K562 (cell line): ENCODE measurements around the gene BACE1. TPM values are rescaled to one million over a fixed set of nuclear protein-coding genes. Genes with fewer than 3 reads are reported as not detected.

ENCODE experiments used
- ATAC-seq: fragments of 200-7000 bp; cut with Tn5 transposase; 3 replicates; pipeline ENCODE4 v1.9.1; 2020; ENCODE audit warnings: moderate library complexity
- BruUV-seq: library from RNA; stranded (reverse); fragments of 400-500 nt; replicated peaks from 2 replicates; lab custom pipeline; 2021; lab: Mats Ljungman, UMichigan
- CTCF ChIA-PET: fragments of 300-600 bp; formaldehyde crosslinking; extraction: SDS; loops from one replicate; lab custom pipeline; 2021; ENCODE audit warnings: low intra/inter-chr PET ratio; lab: Yijun Ruan, JAX
- POLR2A ChIA-PET: fragments of 300-600, 350-650 bp; sonication (Branson Sonifier 250); formaldehyde crosslinking; extraction: SDS; loops from one replicate; lab custom pipeline; 2021; ENCODE audit warnings: antibody characterized with exemption, inconsistent platforms; lab: Yijun Ruan, JAX
- DNase-seq, 4 experiments: peaks; one replicate each; pipeline versions ENCODE4 v3.0.0 to v3.0.0-alpha.2; 2011 to 2018; ENCODE audit warnings: low spot score in 3 of 4, mixed read lengths in 3 of 4; ENCODE audit errors: extremely low read depth in 1 of 4
- FAIRE-seq: peaks from 2 replicates; lab custom pipeline; 2011; peaks lifted over from hg19 to GRCh38; lab: Jason Lieb, UNC
- H2AFZ ChIP-seq: 2 replicates; pipeline ENCODE4 v1.6.0; 2011; ENCODE audit warnings: low read depth, low read length, control low read depth, inconsistent platforms
- H3K27ac ChIP-seq: fragments of 200-600 bp; 3 replicates; pipeline ENCODE4 v1.8.0; 2011; ENCODE audit warnings: low read depth, mild to moderate bottlenecking, control low read depth, inconsistent platforms, low read length, moderate library complexity, mixed read lengths; ENCODE audit errors: extremely low read depth
- H3K27me3 ChIP-seq, 2 experiments: fragments of 300-600 bp in 1 of 2; 2 replicates in 1 of 2; 3 replicates in 1 of 2; pipeline versions ENCODE4 v1.6.0 to v1.8.0; 2011; ENCODE audit warnings: inconsistent platforms in 2 of 2, low read length in 2 of 2, mild to moderate bottlenecking in 1 of 2, mixed read lengths in 1 of 2, moderate library complexity in 1 of 2; ENCODE audit not compliant: control insufficient read depth in 2 of 2, insufficient read depth in 2 of 2
- H3K36me3 ChIP-seq: fragments of 300-600 bp; 3 replicates; pipeline ENCODE4 v1.8.0; 2011; ENCODE audit warnings: mild to moderate bottlenecking, low read length, inconsistent platforms; ENCODE audit not compliant: control insufficient read depth, insufficient read depth
- H3K4me1 ChIP-seq, 2 experiments: fragments of 200-600 bp in 1 of 2; replicated peaks in 1 of 2; 2 replicates in 1 of 2; 3 replicates in 1 of 2; pipeline versions ENCODE4 v1.5.1 to v1.8.0; 2011; ENCODE audit warnings: inconsistent platforms in 2 of 2, low read length in 2 of 2, mild to moderate bottlenecking in 1 of 2, mixed read lengths in 1 of 2, moderate library complexity in 1 of 2; ENCODE audit not compliant: control insufficient read depth in 2 of 2, insufficient read depth in 2 of 2
- H3K4me2 ChIP-seq: 2 replicates; pipeline ENCODE4 v1.6.1; 2011; ENCODE audit warnings: low read length, control low read depth, inconsistent platforms, mixed read lengths; ENCODE audit not compliant: insufficient read depth
- H3K4me3 ChIP-seq: fragments of 200-600 bp; sonication (generic), shearing (Covaris generic); 2 replicates; pipeline ENCODE4 v1.5.1; 2016; ENCODE audit warnings: control low read depth, inconsistent platforms
- H3K79me2 ChIP-seq: fragments of 200-600 bp; 3 replicates; pipeline ENCODE4 v1.8.0; 2011; ENCODE audit warnings: low read length, inconsistent platforms; ENCODE audit not compliant: control insufficient read depth, insufficient read depth
- H3K9ac ChIP-seq, 2 experiments: 2 replicates each; pipeline versions ENCODE4 v1.6.0 to v1.6.1; 2011; ENCODE audit warnings: low read depth in 2 of 2, low read length in 2 of 2, control low read depth in 1 of 2, inconsistent platforms in 1 of 2, mild to moderate bottlenecking in 1 of 2, mixed read lengths in 1 of 2; ENCODE audit not compliant: insufficient read depth in 1 of 2
- H3K9me1 ChIP-seq: one replicate; pipeline ENCODE4 v1.6.0; 2011; ENCODE audit warnings: inconsistent platforms, mild to moderate bottlenecking, low read length, moderate library complexity; ENCODE audit not compliant: control insufficient read depth, insufficient read depth
- H3K9me3 ChIP-seq: replicated peaks from 2 replicates; pipeline ENCODE4 v1.5.1; 2011; ENCODE audit warnings: low read depth, low read length, inconsistent platforms; ENCODE audit not compliant: control insufficient read depth, insufficient read depth
- H4K20me1 ChIP-seq: replicated peaks from 2 replicates; pipeline ENCODE4 v1.6.1; 2011; ENCODE audit warnings: low read length, inconsistent platforms, mixed read lengths; ENCODE audit not compliant: control insufficient read depth, insufficient read depth
- BACH1 ChIP-seq: fragments of 200-800 bp; sonication (Bioruptor generic); IDR thresholded peaks from 2 replicates; pipeline ENCODE4 v1.6.1; 2016; ENCODE audit warnings: missing genetic modification characterization, missing compliant biosample characterization
- IFI16 ChIP-seq: fragments of 250-450 bp; sonication (Bioruptor Pico); IDR thresholded peaks from 2 replicates; pipeline ENCODE4 v2.1.2; 2022; ENCODE audit warnings: mild to moderate bottlenecking, inconsistent platforms
- KAT2B ChIP-seq: IDR thresholded peaks from one replicate; pipeline ENCODE4 v1.6.1; 2012; ENCODE audit warnings: low read depth, mild to moderate bottlenecking, control low read depth, inconsistent platforms, low read length, moderate library complexity
- KAT8 ChIP-seq: fragments of 450-650 bp; IDR thresholded peaks from 2 replicates; pipeline ENCODE4 v1.6.1; 2016; ENCODE audit warnings: low read depth, mild to moderate bottlenecking
- MEIS2 ChIP-seq: fragments of 450-650 bp; IDR thresholded peaks from 2 replicates; pipeline ENCODE4 v1.6.1; 2014; ENCODE audit warnings: mild to moderate bottlenecking; ENCODE audit not compliant: partially characterized antibody
- NFATC3 ChIP-seq: fragments of 450-650 bp; IDR thresholded peaks from 2 replicates; pipeline ENCODE4 v1.6.1; 2017; ENCODE audit warnings: mild to moderate bottlenecking
- NONO ChIP-seq, 2 experiments: fragments of 200-400 bp in 1 of 2; fragments of 450-650 bp in 1 of 2; formaldehyde crosslinking in 1 of 2; IDR thresholded peaks; 2 replicates each; pipeline ENCODE4 v1.6.1; 2017; ENCODE audit warnings: low read depth in 2 of 2, mild to moderate bottlenecking in 2 of 2, moderate library complexity in 2 of 2, low read length in 1 of 2
- NR4A1 ChIP-seq, 2 experiments: fragments of 250-450 bp in 1 of 2; fragments of 450-650 bp in 1 of 2; sonication (Bioruptor Pico) in 1 of 2; IDR thresholded peaks; 2 replicates each; pipeline versions ENCODE4 v1.4.0 to v1.6.1; 2016 to 2020; ENCODE audit warnings: mild to moderate bottlenecking in 2 of 2, missing compliant biosample characterization in 1 of 2, missing genetic modification characterization in 1 of 2, moderate library complexity in 1 of 2
- POLR2AphosphoS5 ChIP-seq: IDR thresholded peaks from 2 replicates; pipeline ENCODE4 v1.6.1; 2011; ENCODE audit warnings: mild to moderate bottlenecking, low read depth, low read length, moderate library complexity; ENCODE audit not compliant: control insufficient read depth, insufficient read depth
- RBM25 ChIP-seq: fragments of 200-400 bp; formaldehyde crosslinking; IDR thresholded peaks from 2 replicates; pipeline ENCODE4 v1.6.1; 2018; ENCODE audit warnings: low read length, low read depth, moderate library complexity; ENCODE audit not compliant: severe bottlenecking
- XRCC5 ChIP-seq: fragments of 200-400 bp; formaldehyde crosslinking; IDR thresholded peaks from 2 replicates; pipeline ENCODE4 v1.6.1; 2017; ENCODE audit warnings: low read depth, mild to moderate bottlenecking, low read length
- ZFP36 ChIP-seq: fragments of 150-350 bp; IDR thresholded peaks from 2 replicates; pipeline ENCODE4 v1.6.1; 2018; ENCODE audit warnings: low read length, low read depth; ENCODE audit not compliant: partially characterized antibody
- ZNF23 ChIP-seq: fragments of 250-450 bp; sonication (Bioruptor Pico); IDR thresholded peaks from 2 replicates; pipeline ENCODE4 v1.4.0; 2020; ENCODE audit warnings: mild to moderate bottlenecking
- ZNF347 ChIP-seq: fragments of 450-650 bp; formaldehyde crosslinking; IDR thresholded peaks from 2 replicates; pipeline ENCODE4 v1.4.0; 2020; ENCODE audit warnings: low read depth, mild to moderate bottlenecking, moderate library complexity
- WGBS: fragments of 100-300 bp; shearing (Covaris generic); methylation state at CpG from one replicate; pipeline ENCODE4 v1.1.6; 2016; ENCODE audit warnings: low coverage, mixed read lengths; ENCODE audit not compliant: insufficient coverage; ENCODE audit errors: missing lambda C conversion rate; 5-methylcytosine and 5-hydroxymethylcytosine counted together
- in situ Hi-C: fragments of 300-500 bp; cut with MboI; formaldehyde crosslinking; loops from 4 replicates; pipeline ENCODE4 v1.15.0; 2018; ENCODE audit warnings: inconsistent platforms, mixed read lengths
- intact Hi-C: fragments of 100-400 bp; cut with micrococcal nuclease; formaldehyde crosslinking; loops from 2 replicates; pipeline ENCODE4 v1.14.2; 2022
- polyA plus RNA-seq, 8 experiments: library from polyadenylated mRNA; depleted of rRNA in 4 of 8; stranded (reverse) in 5 of 8; unstranded in 3 of 8; fragments of >200 nt; fragmentation: Nextera tagmentation in 2 of 8; fragmentation: Illumina TruSeq in 1 of 8; extraction: Ambion mirVana in 2 of 8; extraction: Trizol in 1 of 8; gene quantifications; 2 replicates each; pipeline versions ENCODE4 v1.2.1 to v1.2.3, GENCODE V29; 2011 to 2014; ENCODE audit warnings: inconsistent platforms in 1 of 8, missing spikeins in 1 of 8
- total RNA-seq, 7 experiments: library from RNA; depleted of rRNA in 6 of 7; stranded (reverse); fragments of >200 nt in 6 of 7; fragmentation: Illumina TruSeq in 2 of 7; extraction: Trizol in 2 of 7; gene quantifications; 2 replicates each; pipeline versions ENCODE4 v1.2.1 to v1.2.3, GENCODE V29; 2011 to 2021; ENCODE audit warnings: low replicate concordance in 1 of 7
- TF ChIP-seq, protein P1 (sequence below): fragments of 450-650 bp; formaldehyde crosslinking; IDR thresholded peaks from 2 replicates; pipeline ENCODE4 v1.4.0; 2022; ENCODE audit warnings: missing genetic modification characterization
- TF ChIP-seq, protein P2 (sequence below): fragments of 250-450 bp; sonication (Bioruptor Pico); IDR thresholded peaks from 2 replicates; pipeline ENCODE4 v1.8.0; 2022; ENCODE audit warnings: moderate library complexity, mild to moderate bottlenecking, inconsistent platforms
- TF ChIP-seq, protein P3 (sequence below): fragments of 450-650 bp; IDR thresholded peaks from 2 replicates; pipeline ENCODE4 v1.6.1; 2018; ENCODE audit warnings: mild to moderate bottlenecking, low read depth; ENCODE audit not compliant: partially characterized antibody

The BACE1 gene
- total and polyA plus RNA-seq, 9 of the 15 experiments (the other 6 are each of a cell fraction or from before 2014, with no cell fraction given): 0.01 to 0.25 (median 0.16) TPM; not detected in 5

DNA sequence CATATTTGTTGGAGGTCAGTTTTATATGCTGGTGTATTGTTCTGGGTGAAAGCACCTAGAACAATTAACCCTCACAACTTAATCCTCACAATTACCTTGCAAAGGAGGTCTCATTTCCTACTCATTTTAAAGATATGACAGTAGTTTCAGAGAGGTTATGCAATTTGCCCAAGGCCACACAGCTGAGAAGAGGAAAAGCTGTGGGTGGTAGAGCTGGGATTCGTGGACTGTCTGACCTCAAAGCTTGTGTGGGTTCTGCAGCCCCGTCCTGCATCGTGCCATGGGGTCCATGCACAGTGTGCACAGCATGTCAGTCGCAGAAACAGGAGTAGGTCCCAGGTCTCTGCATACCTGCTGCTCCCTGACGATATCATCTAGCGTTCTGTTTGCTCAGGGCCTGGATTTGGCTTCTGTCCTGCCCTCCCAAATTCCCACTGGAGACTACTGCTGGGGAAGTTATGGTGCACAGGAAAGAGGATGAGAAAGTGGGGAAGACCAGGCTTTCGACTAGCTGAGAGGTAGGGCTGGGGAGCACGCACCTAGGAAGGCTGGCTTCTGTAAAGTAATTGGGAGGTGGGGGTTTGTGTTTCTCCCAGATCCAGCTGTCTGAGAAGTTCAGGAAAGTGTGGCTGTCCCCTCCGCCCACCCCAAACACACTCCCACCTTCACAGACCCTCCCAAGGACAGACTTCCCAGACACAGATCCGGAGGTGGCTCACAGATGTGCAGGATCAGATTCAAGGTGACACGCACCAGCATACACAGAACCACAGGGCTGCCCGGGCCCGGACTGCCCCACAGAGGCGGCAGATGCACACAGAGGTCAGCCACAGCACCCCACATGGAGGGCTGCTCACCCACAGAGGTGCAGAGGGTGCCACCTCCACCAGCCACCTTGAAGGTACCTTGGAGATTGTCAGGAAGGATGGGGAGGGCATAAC, 2.0 kb downstream of the BACE1 start:
- Histone ChIP-seq H3K27ac (no peak overlapping the region), H3K4me1 (peaks cover 0 to 19% of the 10 kb centered on the region in 2 experiments; a peak in 2 of 5 replicates), H3K27me3 (peaks cover 9 to 37% of the 10 kb centered on the region in 2 experiments; a peak in 4 of 5 replicates), H2AFZ (no peak overlapping the region), H3K9me3 (no peaks in the 10 kb centered on the region), H3K79me2 (no peaks in the 10 kb centered on the region), H3K9me1 (no peaks in the 10 kb centered on the region), H3K36me3 (no peaks in the 10 kb centered on the region), H3K4me2 (no peak overlapping the region), H4K20me1 (0 out of 2 replicates have a peak, but pooled peaks cover 4% of the 10 kb centered on the region), H3K9ac (no peak overlapping the region), H3K4me3 (no peak overlapping the region)
- intact Hi-C loops (no loop called here), in situ Hi-C loops (no loop called here)
- ATAC-seq: peak; percentile 39
- POLR2A ChIA-PET: no interaction called here
- WGBS: 26% methylated on average over 13 of the region's 14 CpGs
- FAIRE-seq: no peak
- CTCF ChIA-PET: no interaction called here
- no TSS peak for BruUV-seq
- no peak for DNase-seq
- no peak for TF ChIP-seq POLR2AphosphoS5
- TF ChIP-seq RBM25: peak; percentile 68
- no peak for TF ChIP-seq NR4A1 (CRISPR knock-in tag; IDR thresholded peaks at IDR 0.05)
- TF ChIP-seq NR4A1 (tag; IDR thresholded peaks at IDR 0.05): no peak
- TF ChIP-seq, protein P1, sequence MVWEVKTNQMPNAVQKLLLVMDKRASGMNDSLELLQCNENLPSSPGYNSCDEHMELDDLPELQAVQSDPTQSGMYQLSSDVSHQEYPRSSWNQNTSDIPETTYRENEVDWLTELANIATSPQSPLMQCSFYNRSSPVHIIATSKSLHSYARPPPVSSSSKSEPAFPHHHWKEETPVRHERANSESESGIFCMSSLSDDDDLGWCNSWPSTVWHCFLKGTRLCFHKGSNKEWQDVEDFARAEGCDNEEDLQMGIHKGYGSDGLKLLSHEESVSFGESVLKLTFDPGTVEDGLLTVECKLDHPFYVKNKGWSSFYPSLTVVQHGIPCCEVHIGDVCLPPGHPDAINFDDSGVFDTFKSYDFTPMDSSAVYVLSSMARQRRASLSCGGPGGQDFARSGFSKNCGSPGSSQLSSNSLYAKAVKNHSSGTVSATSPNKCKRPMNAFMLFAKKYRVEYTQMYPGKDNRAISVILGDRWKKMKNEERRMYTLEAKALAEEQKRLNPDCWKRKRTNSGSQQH: no peak
- TF ChIP-seq KAT8: no peak
- no peak for TF ChIP-seq BACH1
- no peak for TF ChIP-seq KAT2B
- no peak for TF ChIP-seq NFATC3
- no peak for TF ChIP-seq XRCC5
- TF ChIP-seq, protein P2, sequence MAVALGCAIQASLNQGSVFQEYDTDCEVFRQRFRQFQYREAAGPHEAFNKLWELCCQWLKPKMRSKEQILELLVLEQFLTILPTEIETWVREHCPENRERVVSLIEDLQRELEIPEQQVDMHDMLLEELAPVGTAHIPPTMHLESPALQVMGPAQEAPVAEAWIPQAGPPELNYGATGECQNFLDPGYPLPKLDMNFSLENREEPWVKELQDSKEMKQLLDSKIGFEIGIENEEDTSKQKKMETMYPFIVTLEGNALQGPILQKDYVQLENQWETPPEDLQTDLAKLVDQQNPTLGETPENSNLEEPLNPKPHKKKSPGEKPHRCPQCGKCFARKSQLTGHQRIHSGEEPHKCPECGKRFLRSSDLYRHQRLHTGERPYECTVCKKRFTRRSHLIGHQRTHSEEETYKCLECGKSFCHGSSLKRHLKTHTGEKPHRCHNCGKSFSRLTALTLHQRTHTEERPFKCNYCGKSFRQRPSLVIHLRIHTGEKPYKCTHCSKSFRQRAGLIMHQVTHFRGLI (CRISPR knock-in tag): no peak
- TF ChIP-seq IFI16 (CRISPR knock-in tag): no peak
- TF ChIP-seq NONO (IDR thresholded peaks at IDR 0.05; ENCODE audit: low read depth in 2 of 2, low read length in 1 of 2): no peak
- TF ChIP-seq ZNF347 (CRISPR knock-in tag): no peak
- TF ChIP-seq ZFP36: peak; percentile 57
- TF ChIP-seq ZNF23 (CRISPR knock-in tag): no peak
- TF ChIP-seq MEIS2: no peak
- TF ChIP-seq, protein P3, sequence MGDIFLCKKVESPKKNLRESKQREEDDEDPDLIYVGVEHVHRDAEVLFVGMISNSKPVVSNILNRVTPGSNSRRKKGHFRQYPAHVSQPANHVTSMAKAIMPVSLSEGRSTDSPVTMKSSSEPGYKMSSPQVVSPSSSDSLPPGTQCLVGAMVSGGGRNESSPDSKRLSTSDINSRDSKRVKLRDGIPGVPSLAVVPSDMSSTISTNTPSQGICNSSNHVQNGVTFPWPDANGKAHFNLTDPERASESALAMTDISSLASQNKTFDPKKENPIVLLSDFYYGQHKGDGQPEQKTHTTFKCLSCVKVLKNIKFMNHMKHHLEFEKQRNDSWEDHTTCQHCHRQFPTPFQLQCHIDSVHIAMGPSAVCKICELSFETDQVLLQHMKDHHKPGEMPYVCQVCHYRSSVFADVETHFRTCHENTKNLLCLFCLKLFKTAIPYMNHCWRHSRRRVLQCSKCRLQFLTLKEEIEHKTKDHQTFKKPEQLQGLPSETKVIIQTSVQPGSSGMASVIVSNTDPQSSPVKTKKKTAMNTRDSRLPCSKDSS: no peak
